ENCODE data around the gene RPS16. TPM values are rescaled to one million over a fixed set of nuclear protein-coding genes. Genes with fewer than 3 reads are reported as not detected.

The RPS16 gene
- total and polyA plus RNA-seq, 2 donors (not counting 1 experiment from before 2014, with no cell fraction given), result 3,910 to 6,448 TPM

DNA sequence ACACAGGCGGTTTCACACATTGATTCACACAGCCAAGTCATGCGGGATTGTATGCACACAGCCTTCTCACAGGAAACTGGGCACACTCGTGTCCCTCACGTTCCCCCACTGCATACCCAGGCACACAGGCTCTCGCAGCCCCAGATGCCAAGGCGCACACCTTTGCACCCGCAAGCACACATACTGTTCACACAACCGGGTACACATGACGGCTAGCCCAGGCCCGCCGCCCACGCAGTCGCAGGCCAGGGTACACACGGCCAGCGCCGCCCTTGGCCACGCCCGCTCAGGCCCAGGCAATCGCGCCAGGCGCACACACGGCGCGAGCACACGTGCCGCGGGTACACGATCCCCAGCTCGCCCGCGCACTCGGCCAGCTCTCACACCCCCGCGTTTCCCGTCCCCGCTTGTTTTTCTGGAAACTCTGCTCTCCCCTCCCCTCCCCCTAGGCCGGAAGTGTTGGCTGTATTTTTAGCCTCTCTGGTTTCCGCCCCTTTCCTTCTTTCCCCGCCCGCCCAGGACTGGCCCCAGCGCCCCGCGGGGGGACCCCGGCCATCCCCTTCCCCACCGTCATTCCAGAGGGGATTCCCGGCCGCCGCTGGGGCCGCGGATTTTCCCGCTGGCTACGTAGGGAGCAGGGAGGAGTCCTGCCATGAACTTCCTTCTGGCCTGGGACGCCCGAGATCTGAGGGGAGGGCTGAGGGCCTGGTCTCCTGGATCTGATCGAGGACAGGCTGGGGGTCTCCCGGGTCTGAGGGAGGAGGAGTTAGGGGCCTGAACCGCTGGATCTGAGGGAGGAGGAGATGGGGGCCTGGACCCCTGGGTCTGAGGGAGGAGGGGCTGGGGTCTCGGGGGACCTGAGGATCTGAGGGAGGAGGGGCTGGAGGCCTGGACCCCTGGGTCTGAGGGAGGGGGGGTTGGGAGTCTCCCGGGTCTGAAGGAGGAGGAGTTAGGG is 33.1 kb downstream of the RPS16 start:
- peak overlapping the region; percentile 100 for H3K4me2 ChIP-seq (replicated peaks; ENCODE audit: low read depth, low read length, poor library complexity, severe bottlenecking)
- Mint-ChIP-seq H3K9me3 (ENCODE audit: insufficient read depth) (no peaks in the 10 kb centered on the region), H3K27ac (peak overlapping the region; percentile 96), H3K4me1 (peaks cover 73% of the 10 kb centered on the region), H3K27me3 (no peaks in the 10 kb centered on the region), H3K4me3 (peak overlapping the region; percentile 94)
- intact Hi-C loops (cut with micrococcal nuclease), result loop anchor here (10.0 kb wide), 1 partner anchor 538 kb away; no protein-coding TSS in a partner anchor
- ATAC-seq (ENCODE audit: low read depth) (peak; percentile 13), DNase-seq (peak; percentile 92)
- peaks cover 0 to 8% of the 10 kb centered on the region in 2 experiments for H3K36me3 ChIP-seq (replicated peaks in 1 of 2; ENCODE audit: control extremely low read depth in 1 of 2, control insufficient read depth in 1 of 2, extremely low read depth in 1 of 2, insufficient read depth in 2 of 2, low read length in 1 of 2)
- H3K9me3 ChIP-seq (ENCODE audit: control extremely low read depth in 1 of 3, control insufficient read depth in 2 of 3, insufficient read depth in 1 of 3, low read length in 2 of 3), result peaks cover 0 to 17% (median 0%) of the 10 kb centered on the region in 3 donors
- TF ChIP-seq EZH2 (IDR thresholded peaks at IDR 0.05; ENCODE audit: borderline replicate concordance, insufficient read depth, low read depth, low read length, poor library complexity, severe bottlenecking) (no peak), CTCF (IDR thresholded peaks at IDR 0.05) (no peak)
- H2AFZ ChIP-seq (ENCODE audit: insufficient read depth, low read depth, low read length, poor library complexity, severe bottlenecking), result no peak overlapping the region
- H3K79me2 ChIP-seq (ENCODE audit: control insufficient read depth, insufficient read depth, low read length), result peaks cover 66% of the 10 kb centered on the region
- peaks cover 10% of the 10 kb centered on the region for H4K20me1 ChIP-seq (ENCODE audit: control insufficient read depth, insufficient read depth, low read length, poor library complexity, severe bottlenecking)
- peak overlapping the region in 4 of 5 experiments; percentile 63 to 91 (median 77) for H3K4me3 ChIP-seq (ENCODE audit: control extremely low read depth in 1 of 5, extremely low read depth in 1 of 5, insufficient read depth in 1 of 5, low read depth in 2 of 5, low read length in 4 of 5)
- POLR2A ChIA-PET, result interaction anchor here (0.6 to 8.8 kb wide), 11 partner anchors 9 to 1194 kb away, joined by 3 to 74 read pairs (median 5); partner anchors contain the start of genes MED29, PAF1, PLEKHG2 and RPS16
- CTCF ChIA-PET, result interaction anchor here (0.9 to 8.9 kb wide), 8 partner anchors 9 to 131 kb away, joined by 3 to 260 read pairs (median 6); partner anchors contain the start of genes EID2B, MED29, PAF1 and PLEKHG2
- 3% methylated on average over 57 of the region's 59 CpGs for WGBS (ENCODE audit: insufficient coverage)
- peaks cover 69 to 84% of the 10 kb centered on the region in 2 donors for H3K4me1 ChIP-seq (ENCODE audit: control insufficient read depth in 2 of 2, insufficient read depth in 2 of 2, low read length in 2 of 2)
- H3K9ac ChIP-seq (ENCODE audit: low read length), result peak overlapping the region; percentile 98
- H3K27me3 ChIP-seq (replicated peaks in 1 of 4; ENCODE audit: control extremely low read depth in 1 of 4, control insufficient read depth in 3 of 4, insufficient read depth in 4 of 4, low read length in 3 of 4), result no peaks in the 10 kb centered on the region
- H3K27ac ChIP-seq (ENCODE audit: low read length in 2 of 2), result peak overlapping the region; percentile 100
